IPS-18a (cell line): ENCODE results near the gene FASN.

Source experiments
- H3K27ac ChIP-seq: one replicate; pipeline ENCODE4 v1.5.1; 2013; ENCODE audit warnings: low read length
- H3K27me3 ChIP-seq: one replicate; pipeline ENCODE4 v1.6.1; 2013; ENCODE audit warnings: mild to moderate bottlenecking, low read length; ENCODE audit not compliant: control insufficient read depth, insufficient read depth
- H3K36me3 ChIP-seq: one replicate; pipeline ENCODE4 v1.6.1; 2013; ENCODE audit warnings: low read depth, low read length; ENCODE audit not compliant: control insufficient read depth
- H3K4me1 ChIP-seq: one replicate; pipeline ENCODE4 v1.6.1; 2013; ENCODE audit warnings: low read depth, low read length; ENCODE audit not compliant: control insufficient read depth
- H3K4me3 ChIP-seq: one replicate; pipeline ENCODE4 v1.5.1; 2013; ENCODE audit warnings: low read length
- H3K9ac ChIP-seq: one replicate; pipeline ENCODE4 v1.6.1; 2013; ENCODE audit warnings: mild to moderate bottlenecking, low read length, moderate library complexity
- H3K9me3 ChIP-seq: one replicate; pipeline ENCODE4 v1.6.1; 2013; ENCODE audit warnings: low read depth, low read length; ENCODE audit not compliant: control insufficient read depth

FASN gene

DNA sequence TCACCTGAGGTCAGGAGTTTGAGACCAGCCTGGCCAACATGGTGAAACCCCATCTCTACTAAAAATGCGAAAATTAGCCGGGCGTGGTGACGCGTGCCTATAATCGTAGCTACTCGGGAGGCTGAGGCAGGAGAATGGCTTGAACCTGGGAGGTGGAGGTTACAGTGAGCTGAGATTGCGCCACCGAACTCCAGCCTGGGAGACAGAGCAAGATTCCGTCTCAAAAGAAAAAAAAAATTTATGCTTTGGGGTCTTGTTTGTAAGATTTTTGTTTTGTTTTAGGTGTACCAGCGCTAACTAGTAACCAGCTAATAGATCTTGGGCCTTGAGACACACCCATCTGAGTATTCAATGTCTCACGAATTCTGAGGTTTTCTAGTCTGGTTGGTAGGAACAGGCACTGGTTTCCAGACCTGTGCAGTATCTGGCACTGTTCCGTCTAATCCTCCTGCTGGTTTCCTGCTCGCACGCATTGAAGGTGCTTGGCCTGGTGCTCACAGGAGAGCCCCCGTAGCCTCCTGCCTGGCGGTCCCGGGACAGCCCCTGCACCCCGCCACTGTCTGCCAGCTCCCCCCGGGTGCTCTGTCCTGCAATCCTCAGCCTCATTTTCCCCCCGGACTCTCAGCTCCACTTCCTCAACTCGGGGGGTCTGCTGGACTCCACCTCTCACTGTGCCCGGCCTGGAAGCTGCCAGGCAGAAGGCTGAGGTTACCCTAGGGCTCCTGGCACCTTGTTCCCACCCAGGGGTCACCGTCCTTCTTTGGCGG, 21.8 kb downstream of the FASN start:
- no peaks in the 10 kb centered on the region for H3K4me1 ChIP-seq
- no peaks in the 10 kb centered on the region for H3K27me3 ChIP-seq
- no peak overlapping the region for H3K4me3 ChIP-seq
- no peaks in the 10 kb centered on the region for H3K9me3 ChIP-seq
- peaks cover 30% of the 10 kb centered on the region for H3K36me3 ChIP-seq
- no peak overlapping the region for H3K27ac ChIP-seq
- H3K9ac ChIP-seq: no peak overlapping the region

DNA sequence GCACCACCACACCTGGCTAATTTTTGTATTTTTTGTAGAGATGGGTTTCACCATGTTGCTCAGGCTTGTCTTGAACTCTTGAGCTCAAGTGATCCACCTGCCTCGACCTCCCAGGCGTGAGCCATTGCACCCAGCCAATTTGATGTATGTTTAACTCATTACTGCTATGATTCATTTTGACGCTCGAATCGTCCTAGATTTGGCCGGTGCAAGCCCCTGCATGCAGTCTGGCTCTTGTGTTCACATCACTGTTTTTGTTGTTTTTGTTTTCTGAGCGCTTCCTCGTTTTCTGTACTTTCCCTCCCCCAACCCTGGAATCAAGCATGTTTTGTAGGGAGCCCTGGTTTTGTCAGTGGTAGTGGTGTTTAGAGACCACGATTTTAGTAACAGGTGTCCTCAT, 24.6 kb downstream of the FASN start:
- peaks cover 5% of the 10 kb centered on the region for H3K36me3 ChIP-seq
- H3K4me3 ChIP-seq: no peak overlapping the region
- H3K9me3 ChIP-seq: no peaks in the 10 kb centered on the region
- no peak overlapping the region for H3K27ac ChIP-seq
- H3K9ac ChIP-seq: no peak overlapping the region
- peaks cover 6% of the 10 kb centered on the region for H3K27me3 ChIP-seq
- H3K4me1 ChIP-seq: no peaks in the 10 kb centered on the region

DNA sequence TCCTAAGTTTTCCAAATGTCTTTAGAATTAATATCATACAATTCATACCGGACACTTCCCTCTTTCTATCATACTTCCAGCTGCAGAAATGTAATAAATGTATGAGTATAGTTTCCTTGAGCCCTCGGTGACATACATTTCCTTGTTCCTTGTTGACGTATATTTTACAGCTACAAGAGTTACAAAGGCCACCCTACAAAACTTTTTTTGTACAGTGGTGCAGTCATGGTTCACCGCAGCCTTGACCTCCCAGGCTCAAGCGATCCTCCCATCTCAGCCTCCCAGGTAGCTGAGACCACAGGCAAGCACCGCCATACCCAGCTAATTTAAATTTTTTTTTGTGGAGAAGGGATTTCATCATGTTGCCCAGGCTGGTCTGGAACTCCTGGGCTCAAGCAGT, 25.2 kb downstream of the FASN start:
- Histone ChIP-seq H3K27me3 (peaks cover 6% of the 10 kb centered on the region), H3K9ac (no peak overlapping the region), H3K9me3 (no peaks in the 10 kb centered on the region), H3K4me3 (no peak overlapping the region), H3K27ac (no peak overlapping the region), H3K4me1 (no peaks in the 10 kb centered on the region), H3K36me3 (no peaks in the 10 kb centered on the region)

- Histone ChIP-seq H3K27ac (no peak overlapping the region), H3K4me1 (no peaks in the 10 kb centered on the region), H3K9me3 (no peaks in the 10 kb centered on the region), H3K27me3 (peaks cover 6% of the 10 kb centered on the region), H3K36me3 (no peaks in the 10 kb centered on the region), H3K4me3 (no peak overlapping the region), H3K9ac (no peak overlapping the region)
Observed at GRCh38 chr17:82070611-82071010, 27.4 kb downstream of the FASN start.

GRCh38 chr17:82065638-82066303, 32.3 kb downstream of the FASN start, which contains the start of gene DUS1L:
DUS1L (minus strand) TSS chr17:82065804; CDS start chr17:82065059, 745 bp downstream.
- peaks cover 4% of the 10 kb centered on the region for H3K27me3 ChIP-seq
- H3K36me3 ChIP-seq: peaks cover 14% of the 10 kb centered on the region
- H3K4me3 ChIP-seq: peak within 1 kb of the TSS; percentile 75
- H3K9ac ChIP-seq: peak within 1 kb of the TSS; percentile 62
- H3K27ac ChIP-seq: no peak within 1 kb of the TSS
- H3K4me1 ChIP-seq: no peaks in the 10 kb centered on the region
- no peaks in the 10 kb centered on the region for H3K9me3 ChIP-seq

DNA sequence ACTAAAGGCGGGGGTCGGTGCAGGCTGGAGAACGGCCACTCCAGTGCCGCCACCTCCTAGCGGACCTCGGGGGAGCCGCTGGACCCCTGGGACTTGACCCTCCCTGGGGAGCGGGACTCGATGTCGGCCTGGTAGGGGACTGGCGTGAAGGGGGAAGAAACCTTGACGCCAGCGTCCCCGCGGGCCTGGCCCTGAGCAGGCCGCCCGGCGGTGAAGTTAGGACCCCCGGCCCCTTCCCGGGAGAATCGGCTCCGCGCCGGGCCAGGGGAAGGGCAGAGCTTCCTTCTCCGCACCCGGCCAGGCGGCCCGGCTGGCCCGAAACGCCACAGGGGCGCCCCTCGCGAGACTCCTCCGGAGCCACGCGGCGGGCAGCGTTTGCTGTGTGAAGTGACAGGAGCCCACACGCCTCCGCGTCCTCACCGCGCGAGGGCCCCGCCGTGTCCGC, 32.8 kb downstream of the FASN start:
- Histone ChIP-seq H3K4me3 (peak overlapping the region; percentile 75), H3K27ac (no peak overlapping the region), H3K9ac (peak overlapping the region; percentile 62), H3K9me3 (no peaks in the 10 kb centered on the region), H3K36me3 (peaks cover 20% of the 10 kb centered on the region), H3K27me3 (no peaks in the 10 kb centered on the region), H3K4me1 (no peaks in the 10 kb centered on the region)

GRCh38 chr17:82064433-82065192, 33.4 kb downstream of the FASN start:
- H3K4me3 ChIP-seq: peak overlapping the region; percentile 75
- peak overlapping the region; percentile 62 for H3K9ac ChIP-seq
- H3K36me3 ChIP-seq: peaks cover 23% of the 10 kb centered on the region
- no peaks in the 10 kb centered on the region for H3K9me3 ChIP-seq
- H3K4me1 ChIP-seq: no peaks in the 10 kb centered on the region
- no peak overlapping the region for H3K27ac ChIP-seq
- H3K27me3 ChIP-seq: no peaks in the 10 kb centered on the region

DNA sequence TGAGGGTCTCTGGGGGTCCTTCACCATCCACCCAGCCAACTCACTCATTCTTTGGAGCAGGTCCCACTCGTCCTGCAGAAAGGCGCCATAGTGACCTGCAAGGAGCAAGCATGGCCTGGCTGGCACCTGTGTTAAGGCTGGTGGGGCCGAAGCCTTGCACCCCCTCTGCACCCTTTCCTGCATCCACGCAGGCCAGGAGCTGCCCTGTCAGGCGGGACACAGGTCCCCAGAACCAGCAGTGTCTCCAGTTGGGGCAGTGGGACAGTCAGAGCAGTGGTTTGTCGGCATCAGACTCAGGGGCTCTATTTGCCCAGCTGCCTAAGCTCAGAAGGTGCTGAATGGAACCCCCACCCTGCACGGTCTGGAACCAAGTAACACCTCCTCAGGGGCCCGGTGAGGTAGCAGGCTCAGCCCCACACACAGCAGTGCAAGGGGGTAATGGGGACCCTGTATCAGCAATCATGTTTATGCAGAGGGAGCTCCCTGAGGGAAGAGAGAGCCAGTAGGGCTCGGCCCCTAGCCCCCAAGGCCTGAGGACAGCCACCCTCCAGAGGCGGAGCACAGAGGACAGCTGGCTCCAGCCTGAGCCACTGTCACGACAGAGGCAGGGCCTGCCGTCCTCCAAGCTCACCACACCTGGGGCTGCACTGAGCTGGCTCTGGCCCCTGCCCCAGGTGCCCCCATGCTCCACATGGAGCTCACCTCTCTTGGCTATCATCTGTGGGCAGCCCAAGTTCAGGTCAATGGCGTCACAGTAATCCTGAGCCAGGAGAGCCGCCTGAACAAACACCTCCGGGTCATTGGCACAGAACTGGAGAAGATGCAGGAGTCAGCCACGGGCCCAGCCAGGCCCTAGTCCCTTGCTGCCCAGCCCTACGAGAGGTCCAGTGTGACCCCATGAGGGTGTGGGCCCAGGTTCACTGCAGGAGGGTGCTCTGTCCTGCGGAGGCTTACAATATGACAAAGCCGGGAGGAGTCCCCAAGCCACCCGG, 34.3 kb downstream of the FASN start:
- Histone ChIP-seq H3K4me3 (no peak overlapping the region), H3K36me3 (peaks cover 26% of the 10 kb centered on the region)

GRCh38 chr17:82062984-82063368, 35.1 kb downstream of the FASN start:
- Histone ChIP-seq H3K4me1 (no peaks in the 10 kb centered on the region), H3K9me3 (no peaks in the 10 kb centered on the region), H3K27me3 (no peaks in the 10 kb centered on the region), H3K9ac (no peak overlapping the region), H3K27ac (no peak overlapping the region), H3K36me3 (peaks cover 30% of the 10 kb centered on the region), H3K4me3 (no peak overlapping the region)

More for the DNA sequence above, 34.3 kb downstream of the FASN start:
- no peak overlapping the region for H3K9ac ChIP-seq
- H3K4me1 ChIP-seq: no peaks in the 10 kb centered on the region
- H3K27me3 ChIP-seq: no peaks in the 10 kb centered on the region
- H3K9me3 ChIP-seq: no peaks in the 10 kb centered on the region
- H3K27ac ChIP-seq: no peak overlapping the region

DNA sequence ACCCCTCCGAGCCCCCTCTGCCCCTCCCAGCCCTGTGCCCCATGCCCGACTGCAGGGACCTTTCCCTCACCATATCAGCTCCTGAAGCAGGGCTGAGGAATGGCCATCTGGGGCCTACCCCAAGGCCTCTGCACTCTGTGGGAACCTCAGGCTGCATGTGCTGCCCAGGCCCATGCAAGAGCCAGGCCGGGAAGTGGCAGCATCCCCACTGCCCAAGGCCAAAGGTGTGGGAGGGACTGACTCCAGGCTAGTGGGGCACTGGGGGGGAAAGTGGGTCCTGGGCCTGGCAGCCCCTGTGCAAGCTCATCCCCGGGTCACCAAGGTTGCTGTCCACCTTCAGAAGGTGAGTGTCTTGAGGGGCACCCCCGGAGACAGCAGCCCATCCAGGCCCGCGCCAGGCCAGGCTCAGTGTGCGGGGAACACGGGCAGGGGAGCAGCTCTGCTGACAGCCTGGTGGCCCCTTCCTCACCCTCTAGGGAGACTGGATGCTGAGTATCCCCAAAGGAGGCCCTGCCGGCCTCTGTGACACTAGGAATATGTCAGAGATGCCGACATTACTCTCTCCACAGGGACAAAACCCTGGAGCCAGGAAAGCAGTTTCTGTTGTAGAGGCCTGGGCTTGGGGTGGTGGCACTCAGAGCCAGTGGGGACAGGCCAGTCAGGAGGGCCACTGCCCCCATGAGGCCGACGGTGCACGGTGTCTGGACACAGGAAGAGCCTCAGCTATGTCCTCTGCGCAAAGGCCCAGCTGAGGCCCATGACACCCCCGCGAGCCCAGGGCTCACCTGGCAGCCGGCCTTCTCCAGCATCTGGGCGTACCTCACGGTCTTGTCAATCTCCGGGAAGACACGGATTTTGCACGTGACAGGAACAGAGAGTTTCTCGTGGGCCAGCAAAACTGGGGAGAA, 35.7 kb downstream of the FASN start:
- peaks cover 35% of the 10 kb centered on the region for H3K36me3 ChIP-seq

More for the DNA sequence above, 35.7 kb downstream of the FASN start:
- H3K27ac ChIP-seq: no peak overlapping the region
- H3K4me3 ChIP-seq: no peak overlapping the region
- no peaks in the 10 kb centered on the region for H3K4me1 ChIP-seq
- H3K9ac ChIP-seq: no peak overlapping the region
- H3K27me3 ChIP-seq: no peaks in the 10 kb centered on the region
- H3K9me3 ChIP-seq: no peaks in the 10 kb centered on the region
